HEK293T (cell line): ENCODE measurements around the gene CKS1B.

Source experiments
- ARNT ChIP-seq: fragments of 450-650 bp; IDR thresholded peaks from 2 replicates; pipeline ENCODE4 v1.6.1; 2017; ENCODE audit warnings: mild to moderate bottlenecking
- BHLHE40 ChIP-seq: fragments of 450-650 bp; IDR thresholded peaks from 2 replicates; pipeline ENCODE4 v1.6.1; 2016; ENCODE audit warnings: mild to moderate bottlenecking, moderate library complexity, borderline replicate concordance
- FOXA1 ChIP-seq: fragments of 450-650 bp; IDR thresholded peaks from 2 replicates; pipeline ENCODE4 v1.6.1; 2016; ENCODE audit warnings: mild to moderate bottlenecking
- SP1 ChIP-seq: fragments of 450-650 bp; IDR thresholded peaks from 2 replicates; pipeline ENCODE4 v1.6.1; 2017
- SUZ12 ChIP-seq: fragments of 450-650 bp; IDR thresholded peaks from 2 replicates; pipeline ENCODE4 v1.6.1; 2016; ENCODE audit warnings: mild to moderate bottlenecking
- TARDBP ChIP-seq: fragments of 450-650 bp; IDR thresholded peaks from 2 replicates; pipeline ENCODE4 v1.6.1; 2016
- ZNF384 ChIP-seq: fragments of 450-650 bp; IDR thresholded peaks from 2 replicates; pipeline ENCODE4 v1.6.1; 2016

DNA sequence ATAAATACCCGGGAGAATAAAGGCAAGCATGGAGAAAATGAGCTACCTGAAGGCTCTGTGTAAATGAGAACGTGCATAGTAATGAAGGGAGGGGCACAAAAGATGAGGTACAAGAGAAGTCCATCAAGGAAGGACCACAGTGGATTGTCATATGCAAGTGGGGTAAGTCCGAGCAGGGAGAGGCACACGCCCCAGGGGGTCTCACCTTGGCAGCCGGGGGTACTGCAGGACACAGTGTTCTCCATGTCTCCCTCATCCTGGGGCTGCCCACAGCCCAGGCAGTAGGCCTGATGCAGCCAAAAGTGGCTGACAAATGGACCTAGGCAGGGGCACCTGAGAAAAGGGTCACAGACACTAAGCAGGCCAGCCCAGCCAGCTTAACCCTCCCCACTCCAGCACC, 49.1 kb downstream of the CKS1B start:
- TF ChIP-seq ZNF384 (no peak), SUZ12 (no peak), SP1 (no peak), BHLHE40 (no peak), FOXA1 (no peak), TARDBP (no peak), ARNT (no peak)
